Myocyte (in vitro differentiated cells): ENCODE data around the gene LYPD5. TPM values are rescaled to one million over a fixed set of nuclear protein-coding genes. Genes with fewer than 3 reads are reported as not detected.
"Not testable (repeated sequence)": the region's sequence is repeated elsewhere in the genome, so short reads cannot be mapped to it uniquely, and the experiment has no call there.

Source experiments
- DNase-seq: peaks from one replicate; pipeline ENCODE4 v3.0.0-alpha.2; 2012; ENCODE audit warnings: low read depth
- polyA plus RNA-seq: library from polyadenylated mRNA; unstranded; fragments of >200 nt; gene quantifications from one replicate; pipeline ENCODE4 v1.2.1, GENCODE V29; 2012; ENCODE audit warnings: missing spikeins
- total RNA-seq: library from RNA; depleted of rRNA; stranded (reverse); fragments of >200 nt; gene quantifications from 2 replicates; pipeline ENCODE4 v1.2.3, GENCODE V29; 2014

LYPD5 gene
- 0.11 TPM in 1 of 2 replicates, not detected in the other for total RNA-seq
- polyA plus RNA-seq: 0.08 TPM

GRCh38 chr19:43802216-43802951 is at the start of gene LYPD5:
LYPD5 (minus strand) TSS chr19:43802447; CDS start chr19:43802380, 67 bp downstream.
- DNase-seq: no peak

- no peak for DNase-seq
Observed at GRCh38 chr19:43848821-43849220, 46.6 kb upstream of the LYPD5 start.

- no peak for DNase-seq
Observed at GRCh38 chr19:43847884-43848283, 45.6 kb upstream of the LYPD5 start.

GRCh38 chr19:43847246-43847645 is 45.0 kb upstream of the LYPD5 start:
- DNase-seq: no peak

- no peak for DNase-seq
Observed at GRCh38 chr19:43842007-43842406, 39.8 kb upstream of the LYPD5 start.

GRCh38 chr19:43839139-43839538 is 36.9 kb upstream of the LYPD5 start:
- DNase-seq: no peak

GRCh38 chr19:43826787-43827754 is 24.8 kb upstream of the LYPD5 start, which contains the start of gene ZNF283:
ZNF283 (plus strand) TSS chr19:43827321; CDS start chr19:43833505, 6,184 bp downstream.
- DNase-seq: peak; percentile 94

- not testable (repeated sequence) for DNase-seq
Observed at GRCh38 chr19:43824572-43824971, 22.3 kb upstream of the LYPD5 start.

- not testable (repeated sequence) for DNase-seq
Observed at GRCh38 chr19:43823856-43824255, 21.6 kb upstream of the LYPD5 start.

- DNase-seq: no peak
Observed at GRCh38 chr19:43820884-43821215, 18.6 kb upstream of the LYPD5 start.

GRCh38 chr19:43820098-43820883 is 18.0 kb upstream of the LYPD5 start:
- no peak for DNase-seq

- no peak for DNase-seq
Observed at GRCh38 chr19:43818500-43818899, 16.3 kb upstream of the LYPD5 start.

- DNase-seq: not testable (repeated sequence)
Observed at GRCh38 chr19:43817454-43817853, 15.2 kb upstream of the LYPD5 start.

- no peak for DNase-seq
Observed at GRCh38 chr19:43814663-43815352, 12.6 kb upstream of the LYPD5 start.

- no peak for DNase-seq
Observed at GRCh38 chr19:43812688-43813087, 10.4 kb upstream of the LYPD5 start.

GRCh38 chr19:43812259-43812658 is 10.0 kb upstream of the LYPD5 start:
- DNase-seq: no peak

- DNase-seq: no peak
Observed at GRCh38 chr19:43811837-43812236, 9.6 kb upstream of the LYPD5 start.

GRCh38 chr19:43809762-43810696 is 7.8 kb upstream of the LYPD5 start:
- peak; percentile 52 for DNase-seq

- peak; percentile 47 for DNase-seq
Observed at GRCh38 chr19:43807651-43808050, 5.4 kb upstream of the LYPD5 start.

GRCh38 chr19:43806848-43807247 is 4.6 kb upstream of the LYPD5 start:
- DNase-seq: no peak
